Heart left ventricle (tissue), 13 donors: ENCODE measurements around the gene KATNAL1.

ENCODE experiments used
- POLR2A ChIP-seq, 2 donors: fragments of 450-650 bp; IDR thresholded peaks; one replicate each; pipeline ENCODE4 v1.6.1; 2017; ENCODE audit warnings: antibody characterized with exemption in 2 of 2, mild to moderate bottlenecking in 2 of 2, moderate library complexity in 2 of 2
- TF ChIP-seq, protein P1 (sequence below), 12 donors: fragments of 200-600 bp; sonication (generic) in 4 of 12; IDR thresholded peaks; one replicate each; pipeline versions ENCODE4 v1.5.0 to v1.8.0; 2018 to 2022; ENCODE audit warnings: antibody characterized with exemption in 12 of 12, mild to moderate bottlenecking in 5 of 12
- donor health status: ischemic (EF 13 %, LVEDD 7.1; RV severe dilation, severe dysfunction).
- donor health status: DM: no; HTN: yes; CAD: no.
- donor health status: DM: no; HTN: no; CAD: no.
- donor health status: ischemic (EF 25% LVEDD 6.9; RV normal size, moderate dysfunction).
- donor health status: ischemic (EF 25% LVEDD 5.7; RV mildly dilated, moderate dysfunction).
- donor health status: ischemic (EF 35%, LVEDD 5.7; RV mildly dilated, moderate dysfunction).
- donor health status: nonischemic (EF 11% LVEDD 7.7; RV severe dilation, severe dysfunction).
- donor health status: DM: yes; HTN: yes; CAD: no.
- donor health status: PGD.
- donor health status: ischemic (EF 29% LVEDD 5.4; RV normal size, mild dysfunction).
- donor health status: nonischemic (EF 23%, LVEDD 6.1; RV moderate dilation, normal function).

DNA sequence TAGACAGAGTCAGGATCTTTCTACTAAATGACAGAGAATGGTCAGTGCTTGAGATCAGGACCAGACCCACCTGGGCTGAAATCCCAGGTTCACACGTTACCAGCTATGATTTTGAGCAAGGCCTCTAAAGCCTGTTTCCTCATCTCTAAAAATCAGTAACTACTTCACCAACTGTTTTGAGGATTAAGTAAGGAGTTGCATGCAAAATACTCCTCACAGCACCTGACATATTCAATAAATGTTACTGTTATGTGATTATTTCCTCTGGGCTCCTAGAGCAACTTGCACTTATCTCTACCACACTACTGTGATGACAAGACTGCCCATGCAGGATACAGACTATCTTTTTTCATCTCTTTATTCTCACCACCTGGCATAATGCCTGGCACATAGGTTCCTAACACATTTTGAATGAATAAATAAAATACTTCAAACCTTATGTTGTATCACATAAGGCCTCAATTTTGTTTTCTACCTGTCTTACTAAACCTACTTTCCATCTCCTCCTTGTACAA, 1.8 kb downstream of the KATNAL1 start:
- TF ChIP-seq, protein P1, sequence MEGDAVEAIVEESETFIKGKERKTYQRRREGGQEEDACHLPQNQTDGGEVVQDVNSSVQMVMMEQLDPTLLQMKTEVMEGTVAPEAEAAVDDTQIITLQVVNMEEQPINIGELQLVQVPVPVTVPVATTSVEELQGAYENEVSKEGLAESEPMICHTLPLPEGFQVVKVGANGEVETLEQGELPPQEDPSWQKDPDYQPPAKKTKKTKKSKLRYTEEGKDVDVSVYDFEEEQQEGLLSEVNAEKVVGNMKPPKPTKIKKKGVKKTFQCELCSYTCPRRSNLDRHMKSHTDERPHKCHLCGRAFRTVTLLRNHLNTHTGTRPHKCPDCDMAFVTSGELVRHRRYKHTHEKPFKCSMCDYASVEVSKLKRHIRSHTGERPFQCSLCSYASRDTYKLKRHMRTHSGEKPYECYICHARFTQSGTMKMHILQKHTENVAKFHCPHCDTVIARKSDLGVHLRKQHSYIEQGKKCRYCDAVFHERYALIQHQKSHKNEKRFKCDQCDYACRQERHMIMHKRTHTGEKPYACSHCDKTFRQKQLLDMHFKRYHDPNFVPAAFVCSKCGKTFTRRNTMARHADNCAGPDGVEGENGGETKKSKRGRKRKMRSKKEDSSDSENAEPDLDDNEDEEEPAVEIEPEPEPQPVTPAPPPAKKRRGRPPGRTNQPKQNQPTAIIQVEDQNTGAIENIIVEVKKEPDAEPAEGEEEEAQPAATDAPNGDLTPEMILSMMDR (IDR thresholded peaks at IDR 0.05), result no peak
- no peak for TF ChIP-seq POLR2A (IDR thresholded peaks at IDR 0.05)
